ENCODE results near the gene CDIP1. TPM values are rescaled to one million over a fixed set of nuclear protein-coding genes. Genes with fewer than 3 reads are reported as not detected.

CDIP1 gene
- total and polyA plus RNA-seq, 2 of the 8 experiments (the other 6 are each of a cell fraction or from before 2014, with no cell fraction given), result 56.6 to 76.3 TPM

DNA sequence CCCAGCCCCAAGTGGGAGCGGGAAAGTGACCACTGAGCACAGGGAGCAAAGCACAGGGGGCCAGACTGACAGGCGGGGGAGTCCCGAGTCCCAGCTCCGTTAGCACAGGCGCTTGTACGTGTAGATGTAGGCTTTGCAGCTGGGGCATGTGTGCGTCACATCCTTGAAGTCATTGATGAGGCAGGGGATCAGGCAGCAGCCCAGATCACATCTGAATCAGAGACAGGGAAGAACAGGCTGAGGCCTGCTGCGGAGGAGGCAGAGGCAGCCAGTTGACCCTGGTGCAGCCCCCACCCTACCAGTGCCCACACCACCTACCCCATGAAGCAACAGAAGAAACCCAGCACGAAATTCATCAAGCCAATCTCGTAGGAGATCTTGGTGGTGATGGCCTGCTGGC is 26.1 kb downstream of the CDIP1 start:
- H2AK5ac ChIP-seq (ENCODE audit: low read depth, low read length), result no peak overlapping the region
- no peaks in the 10 kb centered on the region; the same call in 1 of the 2 replicates for H3K79me1 ChIP-seq (ENCODE audit: low read depth, low read length)
- H2BK20ac ChIP-seq (ENCODE audit: low read length), result no peak overlapping the region
- H3K23me2 ChIP-seq (ENCODE audit: low read depth, low read length), result no peaks in the 10 kb centered on the region
- H2BK12ac ChIP-seq (ENCODE audit: low read depth, low read length), result no peak overlapping the region
- TF ChIP-seq SP4 (IDR thresholded peaks at IDR 0.05; ENCODE audit: low read length) (no peak), CHD1 (IDR thresholded peaks at IDR 0.05; ENCODE audit: low read depth, low read length) (no peak), RBBP5 (IDR thresholded peaks at IDR 0.05; ENCODE audit: borderline replicate concordance, low read depth, low read length) (no peak), SIN3A (conservative IDR thresholded peaks at IDR 0.05 in 1 of 2, IDR thresholded peaks at IDR 0.05 in 1 of 2; ENCODE audit: low read depth in 1 of 2, low read length in 2 of 2) (no peak), HDAC6 (IDR thresholded peaks at IDR 0.05; ENCODE audit: low read depth, low read length) (no peak), CEBPB (IDR thresholded peaks at IDR 0.05; ENCODE audit: low read depth, low read length) (no peak), EZH2 (IDR thresholded peaks at IDR 0.05; ENCODE audit: low read depth, low read length, severe bottlenecking) (no peak), SIX5 (IDR thresholded peaks at IDR 0.05; ENCODE audit: low read depth, low read length) (no peak), CBX8 (IDR thresholded peaks at IDR 0.05; ENCODE audit: borderline replicate concordance, low read depth, low read length) (no peak), BCL11A (IDR thresholded peaks at IDR 0.05; ENCODE audit: low read depth in 2 of 2, low read length in 2 of 2) (no peak), KDM4A (IDR thresholded peaks at IDR 0.05; ENCODE audit: low read depth, low read length, severe bottlenecking) (no peak), EGR1 (IDR thresholded peaks at IDR 0.05; ENCODE audit: borderline replicate concordance, low read depth, low read length) (no peak), PHF8 (conservative IDR thresholded peaks at IDR 0.05; ENCODE audit: low read depth, low read length) (no peak)
- H3K4me2 ChIP-seq (ENCODE audit: insufficient read depth in 1 of 2, low read depth in 2 of 2, low read length in 2 of 2), result no peak overlapping the region
- H3K9ac ChIP-seq (replicated peaks in 1 of 4; ENCODE audit: extremely low read depth in 1 of 4, low read depth in 3 of 4, low read length in 3 of 4), result no peak overlapping the region
- no peak overlapping the region for H3K56ac ChIP-seq (replicated peaks; ENCODE audit: insufficient read length, low read depth, low read length)
- H4K8ac ChIP-seq (ENCODE audit: extremely low read depth, insufficient read depth, low read length), result no peak overlapping the region
- H3K36me3 ChIP-seq (ENCODE audit: control insufficient read depth in 2 of 4, insufficient read depth in 4 of 4, low read length in 3 of 4), result peaks cover 10 to 20% (median 15%) of the 10 kb centered on the region in 4 experiments; a peak in 6 of 8 replicates
- H4K91ac ChIP-seq (replicated peaks; ENCODE audit: insufficient read length, low read length), result no peak overlapping the region
- no peak overlapping the region for H3K23ac ChIP-seq (ENCODE audit: insufficient read length)
- no peak overlapping the region for H3K4ac ChIP-seq (replicated peaks; ENCODE audit: insufficient read length, low read depth, low read length)
- H3K9me3 ChIP-seq (ENCODE audit: insufficient read depth in 2 of 2, low read depth in 1 of 2, low read length in 1 of 2), result no peaks in the 10 kb centered on the region
- H3K79me2 ChIP-seq (ENCODE audit: control insufficient read depth in 1 of 2, insufficient read depth in 2 of 2, low read length in 2 of 2), result peaks cover 0 to 5% of the 10 kb centered on the region in 2 experiments; a peak in 1 of 4 replicates
- H2AFZ ChIP-seq (ENCODE audit: low read length), result no peak overlapping the region
- ChIA-PET POLR2A (ENCODE audit: partially characterized antibody) (interaction anchor here (1.4 to 1.8 kb wide), 3 partner anchors 12 to 101 kb away, joined by 3 to 5 read pairs (median 3); no protein-coding TSS in a partner anchor), CTCF (ENCODE audit: partially characterized antibody) (interaction anchor here (0.7 to 35.4 kb wide), 15 partner anchors 9 to 443 kb away, joined by 3 to 968 read pairs (median 4); partner anchors contain the start of genes C16orf96, CDIP1 and DNAAF8)
- H4K5ac ChIP-seq (ENCODE audit: insufficient read length, low read depth, low read length), result no peak overlapping the region
- no peak overlapping the region for H2BK5ac ChIP-seq (ENCODE audit: low read depth, low read length)
- no peak overlapping the region for H3K27ac ChIP-seq (ENCODE audit: low read depth, low read length)
- H3K18ac ChIP-seq (ENCODE audit: extremely low read depth, low read length), result no peak overlapping the region
- H3K4me3 ChIP-seq (ENCODE audit: extremely low read depth in 1 of 4, insufficient read depth in 2 of 4, low read depth in 3 of 4, low read length in 4 of 4), result no peak overlapping the region
- H2BK15ac ChIP-seq (ENCODE audit: low read length), result no peak overlapping the region
- no peak overlapping the region for H3K14ac ChIP-seq (ENCODE audit: insufficient read length)
- H3K27me3 ChIP-seq (replicated peaks in 1 of 4; ENCODE audit: control insufficient read depth in 3 of 4, extremely low read depth in 1 of 4, insufficient read depth in 3 of 4, low read length in 3 of 4), result no peaks in the 10 kb centered on the region
- WGBS, 2 experiments (ENCODE audit: extremely low coverage in 1 of 2, insufficient coverage in 1 of 2, insufficient read length in 1 of 2, insufficient replicate concordance in 2 of 2, low coverage in 1 of 2, low lambda C conversion rate in 2 of 2, missing lambda C conversion rate in 1 of 2), result 91% methylated on average over 10 of the region's 10 CpGs; no CpG with 5 or more reads in 1 of the 2 experiments
- H3K4me1 ChIP-seq (replicated peaks in 1 of 4; ENCODE audit: control insufficient read depth in 3 of 4, insufficient read depth in 4 of 4, low read length in 3 of 4), result peaks cover 0 to 5% (median 2%) of the 10 kb centered on the region in 4 experiments; a peak in 6 of 7 replicates
- no peak for DNase-seq (ENCODE audit: low read depth in 1 of 2, low spot score in 2 of 2)
- H2BK120ac ChIP-seq (replicated peaks; ENCODE audit: low read depth, low read length), result no peak overlapping the region
- H4K20me1 ChIP-seq (replicated peaks in 1 of 2; ENCODE audit: control insufficient read depth in 1 of 2, insufficient read depth in 2 of 2, low read length in 2 of 2), result peaks cover 6 to 21% of the 10 kb centered on the region in 2 experiments
- no peak for FAIRE-seq

Measured in H1 (cell line).